Stimulated activated CD8-positive, alpha-beta memory T cell treated with anti-CD3 and anti-CD28 coated beads, Interleukin-15, amount 100 ng/mL, for 4 hours (primary cell): Measurements from ENCODE around the gene HAAO.
"Not testable (repeated sequence)": the region's sequence is repeated elsewhere in the genome, so short reads cannot be mapped to it uniquely, and the experiment has no call there.

ENCODE experiments used
- DNase-seq, 2 donors: peaks; one replicate each; pipeline ENCODE4 v3.0.0-alpha.2; 2020; ENCODE audit warnings: low read depth in 2 of 2

HAAO gene

DNA sequence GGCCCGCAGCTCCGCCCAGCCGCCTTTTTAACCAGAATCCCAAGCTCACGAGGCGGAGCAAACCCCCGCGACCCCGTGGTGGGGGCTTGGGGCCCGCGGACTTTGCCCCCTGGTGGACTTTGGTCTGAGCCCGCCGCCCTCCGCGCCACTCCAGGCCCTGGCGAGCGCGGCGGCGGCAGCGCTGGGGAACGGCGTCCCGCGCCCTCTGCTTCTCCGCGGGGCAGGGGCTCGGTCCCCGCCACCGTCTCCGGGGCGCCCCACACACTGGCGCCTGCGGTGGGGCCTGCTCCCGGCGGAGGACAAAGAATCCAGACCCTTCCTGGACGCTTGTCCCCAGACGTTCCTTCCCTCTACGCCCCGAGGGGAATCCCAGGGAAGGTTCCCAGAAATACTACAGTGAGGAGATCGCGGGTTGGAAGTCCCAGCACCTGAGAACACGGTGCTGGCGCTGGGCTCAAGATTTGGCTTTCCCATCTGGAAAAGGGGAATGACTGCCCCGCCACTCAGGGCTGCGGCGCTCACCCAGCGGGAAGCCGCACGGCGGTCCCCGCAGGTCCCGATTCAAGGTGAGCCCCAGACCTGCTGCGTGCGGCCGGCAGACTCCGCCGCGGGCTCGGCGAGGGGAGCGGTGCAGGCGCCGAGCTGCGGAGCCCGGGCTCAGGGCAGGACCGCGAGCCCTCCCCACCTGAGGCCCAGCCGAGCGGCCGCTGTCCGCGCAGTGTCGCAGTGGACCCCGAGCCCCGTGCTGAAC lies at the start of gene HAAO:
Gene HAAO, minus strand, starts transcription at position 1 of the 751 bp plus-strand sequence. CDS start 47 bp downstream, outside the sequence.
- no peak for DNase-seq

DNA sequence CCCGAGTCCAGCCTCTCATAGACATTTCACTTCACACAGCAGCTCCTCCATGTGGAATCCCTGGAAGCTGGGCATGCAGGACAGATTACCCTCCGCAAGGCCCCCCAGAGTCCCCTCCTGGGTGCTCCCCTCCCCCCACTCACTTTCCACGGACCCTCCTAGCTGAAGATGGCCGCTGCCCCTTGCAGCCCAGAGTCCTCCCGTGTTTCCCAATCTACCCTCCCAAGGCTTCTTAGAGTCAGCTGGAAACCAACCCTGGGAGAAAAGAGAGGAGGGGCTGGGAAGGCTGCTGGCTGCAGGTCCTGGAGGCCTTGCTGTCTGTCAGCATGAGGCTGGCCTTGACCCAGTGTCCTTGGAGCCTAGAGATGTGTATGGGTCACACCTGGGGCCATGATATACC lies 49.0 kb upstream of the HAAO start:
- DNase-seq = no peak

GRCh38 chr2:42840760-42841159 lies 48.4 kb upstream of the HAAO start:
- no peak for DNase-seq

DNA sequence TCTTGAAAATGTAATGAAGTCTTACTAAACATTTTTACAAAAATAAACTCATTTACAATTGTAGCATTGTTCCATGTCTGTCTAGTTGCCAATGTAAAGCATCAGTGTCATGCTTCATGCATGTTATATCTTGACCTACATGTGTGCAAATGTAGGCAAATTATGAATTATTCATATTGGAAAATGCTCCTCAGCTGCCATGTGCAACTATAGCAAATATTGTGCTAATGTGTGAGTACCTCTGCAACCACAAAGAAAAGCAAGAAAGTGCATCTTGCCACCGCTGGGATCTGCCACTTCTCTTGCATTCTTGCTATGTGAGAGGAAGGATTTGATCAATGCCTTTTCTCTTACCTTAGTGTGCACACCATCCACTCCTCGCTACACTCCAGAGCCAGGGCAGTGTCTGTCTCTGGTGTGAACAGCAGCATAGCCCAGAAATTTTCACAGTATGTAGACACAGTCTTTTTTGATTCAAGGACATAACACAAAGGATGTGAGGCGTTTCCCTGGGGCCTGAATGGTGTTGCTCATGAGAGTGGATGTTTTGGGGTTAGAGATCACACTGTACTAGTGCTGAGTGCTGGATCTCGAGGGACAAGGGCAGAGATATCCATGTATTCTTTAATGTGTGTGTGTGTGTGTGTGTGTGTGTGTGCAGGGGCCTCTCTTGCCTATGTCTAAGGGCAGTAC lies 47.6 kb upstream of the HAAO start:
- DNase-seq = no peak

GRCh38 chr2:42838133-42838532 lies 45.8 kb upstream of the HAAO start:
- no peak for DNase-seq

GRCh38 chr2:42835577-42836371 lies 43.4 kb upstream of the HAAO start:
- DNase-seq = no peak

DNA sequence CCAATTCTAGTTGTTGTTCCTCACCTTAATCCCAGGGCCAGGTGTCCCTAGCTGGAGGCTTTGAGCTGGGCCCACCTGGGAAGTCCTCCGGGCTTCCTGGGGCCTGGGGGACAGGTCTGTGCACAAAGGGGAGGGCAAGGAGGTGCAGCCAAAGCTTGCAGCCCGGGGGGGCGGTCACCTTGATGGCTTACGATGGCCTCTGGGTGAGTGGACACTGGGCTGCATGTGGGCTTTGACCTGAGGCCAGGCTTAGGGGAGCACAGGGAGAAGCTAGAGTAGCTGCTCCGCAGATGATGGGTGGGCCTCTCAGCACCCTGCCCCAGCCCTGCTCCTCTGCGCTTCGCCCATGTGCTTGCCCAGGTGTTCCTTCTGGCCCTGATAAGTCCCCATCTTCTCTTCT lies 41.8 kb upstream of the HAAO start:
- DNase-seq = no peak

- DNase-seq = no peak
Measured at GRCh38 chr2:42832289-42832634, 39.9 kb upstream of the HAAO start.

GRCh38 chr2:42831575-42832288 lies 39.3 kb upstream of the HAAO start:
- DNase-seq = not testable (repeated sequence)

GRCh38 chr2:42830922-42831574 lies 38.7 kb upstream of the HAAO start:
- no peak for DNase-seq

DNA sequence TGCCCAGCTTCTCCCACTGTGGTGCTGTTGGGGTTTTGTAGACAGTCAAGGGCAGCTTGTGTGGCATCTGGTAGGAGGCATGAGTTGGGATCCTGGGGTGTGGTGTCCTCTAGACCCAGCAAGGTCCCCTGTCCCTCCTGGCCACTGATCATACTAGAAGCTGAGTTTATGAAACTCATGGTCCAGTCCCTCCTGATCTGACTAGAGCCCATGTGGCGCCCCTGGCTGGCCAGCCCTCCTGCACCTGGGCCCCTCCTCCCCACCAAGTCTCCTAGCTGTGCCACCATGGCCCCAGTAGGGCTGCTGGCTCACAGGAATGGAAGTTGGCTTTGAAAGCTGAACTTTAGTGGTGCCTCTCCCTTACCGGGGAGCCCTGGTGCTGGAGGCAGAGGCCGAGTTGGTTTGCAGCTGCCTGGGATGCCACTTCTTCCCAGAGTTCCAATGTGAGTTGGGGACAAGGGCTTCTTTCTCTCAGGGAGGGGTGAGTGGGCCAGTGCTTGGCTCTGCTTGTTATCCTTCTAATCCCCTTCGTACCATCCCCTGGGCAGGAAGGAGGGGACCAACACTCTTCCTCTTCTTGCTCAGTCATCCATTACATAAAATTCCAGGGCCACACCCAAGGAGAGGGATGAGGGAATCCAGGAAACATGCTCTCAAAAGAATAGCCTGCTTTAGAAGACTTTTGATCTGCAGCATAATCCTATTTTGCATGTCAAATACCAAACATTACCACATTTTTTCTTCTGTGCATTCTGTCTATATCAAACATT lies 37.5 kb upstream of the HAAO start:
- no peak for DNase-seq

GRCh38 chr2:42828487-42829425 lies 36.4 kb upstream of the HAAO start:
- peak; percentile 21 to 34 for DNase-seq

DNA sequence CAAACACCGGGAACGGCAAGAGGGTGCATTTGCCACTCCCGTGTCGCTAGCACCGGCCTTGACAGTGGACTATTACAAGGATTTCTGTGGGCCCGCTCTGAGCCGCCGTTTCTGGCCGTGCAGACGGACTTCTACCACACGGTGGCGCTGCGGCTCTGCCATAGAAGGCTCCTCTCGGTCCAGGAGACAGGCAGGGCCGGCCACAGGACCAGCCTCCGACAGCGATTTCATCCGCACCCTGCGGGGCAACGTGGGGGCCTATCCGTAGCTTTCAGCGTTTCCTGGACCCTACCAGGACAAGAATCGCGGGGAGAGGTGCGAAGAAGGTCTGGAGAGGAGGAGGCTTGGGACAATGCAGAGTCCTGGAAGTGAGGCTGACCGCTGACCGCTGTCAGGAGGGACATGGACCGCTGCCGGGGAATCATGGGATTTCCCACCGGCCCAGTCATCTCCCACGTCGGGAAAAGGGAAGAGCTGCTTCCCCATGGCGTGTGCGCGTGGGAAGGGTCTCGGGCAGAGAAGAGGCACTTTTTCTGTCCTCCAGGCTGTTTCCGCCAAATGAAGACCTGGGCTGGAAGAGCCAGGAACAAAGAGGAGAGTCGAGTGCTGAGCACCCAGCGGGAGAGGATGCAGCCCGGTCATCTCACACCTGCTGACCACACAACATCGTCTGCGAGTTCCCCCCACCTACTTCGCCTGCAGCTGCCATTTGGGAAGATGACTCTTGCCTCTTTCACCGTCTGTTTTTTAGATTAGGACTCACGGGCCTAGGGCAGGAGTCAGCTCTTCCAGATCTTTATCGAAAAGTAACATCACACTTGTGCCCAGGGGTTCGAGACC lies 35.5 kb upstream of the HAAO start:
- peak; percentile 43 to 50 for DNase-seq

DNA sequence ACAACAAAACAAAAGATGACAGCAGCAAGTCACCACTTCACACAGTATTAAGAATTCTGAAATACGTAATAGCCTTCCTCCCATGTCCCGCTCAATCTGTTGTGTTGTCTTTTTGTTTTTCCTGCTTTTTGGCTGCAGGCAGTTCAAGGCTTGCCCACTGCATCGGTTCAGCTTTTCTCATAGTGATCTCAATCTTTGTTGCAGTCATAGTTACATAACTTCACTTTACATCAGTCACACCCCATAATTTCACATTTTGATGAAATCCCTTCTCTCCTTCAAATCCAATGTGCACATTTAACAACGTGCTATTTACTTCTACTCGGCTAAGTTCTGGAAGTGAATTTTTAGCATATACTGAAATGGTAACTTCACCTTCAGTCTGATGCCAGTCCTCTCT lies 33.8 kb upstream of the HAAO start:
- no peak for DNase-seq

- no peak for DNase-seq
Measured at GRCh38 chr2:42824454-42824807, 32.0 kb upstream of the HAAO start.

- DNase-seq = no peak
Measured at GRCh38 chr2:42823744-42824453, 31.5 kb upstream of the HAAO start.

GRCh38 chr2:42819160-42819559 lies 26.8 kb upstream of the HAAO start:
- DNase-seq = no peak

GRCh38 chr2:42815726-42816125 lies 23.3 kb upstream of the HAAO start:
- DNase-seq = no peak
